AG20443 (cell line): ENCODE results near the gene TACSTD2.
A peak's percentile ranks its signal among the peaks of the same experiment; 100 is the strongest.
"Not testable (repeated sequence)": the region's sequence is repeated elsewhere in the genome, so short reads cannot be mapped to it uniquely, and the experiment has no call there.

Experiments used
- DNase-seq: peaks from one replicate; pipeline ENCODE4 v3.0.0; 2012; ENCODE audit warnings: low spot score, mixed read lengths

The TACSTD2 gene

DNA sequence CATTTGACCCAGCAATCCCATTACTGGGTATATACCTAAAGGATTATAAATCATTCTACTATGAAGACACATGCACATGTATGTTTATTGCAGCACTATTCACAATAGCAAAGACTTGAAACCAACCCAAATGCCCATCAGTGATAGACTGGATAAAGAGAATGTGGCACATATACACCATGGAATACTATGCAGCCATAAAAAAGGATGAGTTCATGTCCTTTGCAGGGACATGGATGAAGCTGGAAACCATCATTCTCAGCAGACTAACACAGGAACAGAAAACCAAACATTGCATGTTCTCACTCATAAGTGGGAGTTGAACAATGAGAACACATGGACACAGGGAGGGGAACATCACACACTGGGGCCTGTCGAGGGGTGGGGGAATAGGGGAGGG lies 13.3 kb downstream of the TACSTD2 start:
- not testable (repeated sequence) for DNase-seq

DNA sequence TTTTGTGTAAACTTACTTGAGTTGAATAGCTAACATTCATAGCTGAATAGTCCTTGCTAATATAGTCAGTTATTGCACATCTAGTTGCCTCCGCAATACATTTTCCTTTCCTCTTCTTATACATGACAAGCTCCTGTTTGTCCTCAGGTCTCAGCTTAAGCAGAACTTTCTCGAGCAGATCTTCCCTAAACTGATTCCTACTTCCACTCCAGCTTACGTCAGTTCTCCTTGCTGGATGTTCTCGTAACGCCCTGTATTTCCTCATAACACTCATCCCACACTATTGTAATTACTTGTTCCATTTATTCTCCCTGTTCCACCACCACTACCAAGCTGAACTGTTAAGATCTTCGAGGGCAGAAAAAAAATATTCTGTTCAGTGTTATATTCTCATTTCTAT lies 15.4 kb downstream of the TACSTD2 start:
- no peak for DNase-seq

DNA sequence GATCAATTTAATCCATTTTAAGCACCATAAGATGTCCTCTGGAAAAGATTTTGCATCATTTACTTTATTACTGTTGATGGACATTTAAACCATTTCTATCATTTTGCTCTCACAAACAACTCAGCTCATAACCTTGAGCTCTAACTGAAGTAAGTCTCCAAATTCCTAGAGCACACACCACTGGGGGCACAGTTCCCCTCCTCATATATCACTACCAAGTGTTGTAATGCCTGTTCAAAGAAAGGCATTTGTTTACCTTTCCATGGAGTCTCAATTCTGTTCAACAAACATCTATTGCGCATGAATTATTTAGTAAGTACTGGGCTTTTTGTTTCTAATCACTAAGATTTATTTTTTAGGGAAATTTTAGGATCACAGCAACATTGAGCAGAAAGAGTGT lies 21.7 kb downstream of the TACSTD2 start:
- no peak for DNase-seq

DNA sequence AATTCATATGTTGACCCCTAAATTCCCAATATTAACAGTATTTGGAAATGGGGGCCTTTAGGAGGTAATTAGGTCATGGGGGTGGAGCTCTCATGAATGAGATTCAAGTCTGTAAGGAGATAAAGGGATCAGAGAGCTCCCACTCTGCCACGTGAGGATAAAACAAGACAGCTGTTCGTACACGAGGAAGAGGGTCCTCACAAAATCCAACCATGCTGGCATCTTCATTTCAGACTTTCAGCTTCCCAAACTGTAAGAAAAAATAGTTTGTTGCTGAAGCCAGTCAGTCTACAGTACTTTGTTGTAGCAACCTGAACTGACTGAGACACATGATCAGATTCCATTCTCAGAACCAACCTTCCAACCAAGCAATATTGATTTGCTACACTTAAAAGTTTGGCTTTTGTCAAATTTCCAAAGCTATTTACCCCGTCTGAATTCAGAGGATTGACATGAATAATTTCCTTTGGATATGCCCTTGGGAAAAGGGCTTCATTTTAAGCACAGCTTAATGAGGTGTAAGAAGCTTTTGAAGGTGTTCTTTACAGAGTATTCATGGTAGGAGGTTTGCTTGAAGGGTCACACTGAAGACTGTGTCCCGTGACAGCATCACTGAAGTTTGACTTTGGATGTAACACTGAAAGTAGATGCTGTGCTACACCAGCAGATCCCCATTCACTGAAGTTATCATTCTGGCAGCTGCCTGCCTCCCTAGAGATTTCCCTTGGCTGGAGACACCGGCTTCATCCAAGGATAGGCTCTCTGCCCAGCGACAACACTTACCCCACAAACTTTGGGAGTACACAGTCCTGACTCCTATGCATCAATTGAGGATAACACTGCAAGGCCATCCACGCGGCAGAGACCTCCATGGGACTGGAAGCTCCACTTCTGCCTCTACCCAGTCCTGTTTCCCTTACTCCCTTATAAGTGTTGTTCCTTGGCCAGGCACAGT lies 25.6 kb downstream of the TACSTD2 start:
- no peak for DNase-seq

DNA sequence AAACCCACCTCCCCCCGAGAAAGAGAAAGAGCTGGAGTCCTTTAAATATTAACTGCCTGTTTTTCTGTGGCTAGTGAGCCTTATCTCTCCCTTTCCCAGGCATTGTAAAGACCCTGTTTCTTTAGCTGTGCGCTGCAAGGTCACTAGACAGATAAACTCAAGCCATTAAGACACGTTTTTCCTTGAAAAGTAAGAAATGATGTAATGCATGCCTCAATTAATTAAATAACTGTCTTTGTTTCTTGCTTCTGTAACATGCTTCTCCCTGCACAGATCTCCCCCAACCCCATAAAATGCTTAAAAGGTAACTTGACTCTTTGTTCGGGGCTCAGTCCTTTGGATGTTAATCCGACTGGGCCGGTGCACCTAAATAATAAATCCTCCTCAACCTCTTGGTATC lies 27.8 kb downstream of the TACSTD2 start:
- DNase-seq: not testable (repeated sequence)

DNA sequence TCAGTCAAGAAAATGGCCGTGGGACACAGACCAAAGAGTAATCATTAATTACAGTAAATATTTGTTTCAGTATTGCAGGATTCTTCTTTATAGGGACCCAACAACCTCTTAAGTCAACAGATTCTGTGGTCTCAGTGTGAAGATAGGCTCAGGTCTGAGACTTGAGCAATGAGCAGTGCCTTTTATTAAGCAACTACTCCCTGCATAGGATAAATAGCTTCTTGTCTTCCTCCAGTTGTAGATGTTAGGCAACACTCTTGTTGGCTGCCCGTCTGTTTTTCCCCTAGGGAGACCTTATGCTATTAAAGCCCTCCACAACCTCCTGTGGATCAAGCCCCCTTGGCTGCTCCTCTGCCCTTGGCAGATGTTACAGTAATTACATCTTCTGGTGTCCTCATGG lies 28.7 kb downstream of the TACSTD2 start:
- no peak for DNase-seq

DNA sequence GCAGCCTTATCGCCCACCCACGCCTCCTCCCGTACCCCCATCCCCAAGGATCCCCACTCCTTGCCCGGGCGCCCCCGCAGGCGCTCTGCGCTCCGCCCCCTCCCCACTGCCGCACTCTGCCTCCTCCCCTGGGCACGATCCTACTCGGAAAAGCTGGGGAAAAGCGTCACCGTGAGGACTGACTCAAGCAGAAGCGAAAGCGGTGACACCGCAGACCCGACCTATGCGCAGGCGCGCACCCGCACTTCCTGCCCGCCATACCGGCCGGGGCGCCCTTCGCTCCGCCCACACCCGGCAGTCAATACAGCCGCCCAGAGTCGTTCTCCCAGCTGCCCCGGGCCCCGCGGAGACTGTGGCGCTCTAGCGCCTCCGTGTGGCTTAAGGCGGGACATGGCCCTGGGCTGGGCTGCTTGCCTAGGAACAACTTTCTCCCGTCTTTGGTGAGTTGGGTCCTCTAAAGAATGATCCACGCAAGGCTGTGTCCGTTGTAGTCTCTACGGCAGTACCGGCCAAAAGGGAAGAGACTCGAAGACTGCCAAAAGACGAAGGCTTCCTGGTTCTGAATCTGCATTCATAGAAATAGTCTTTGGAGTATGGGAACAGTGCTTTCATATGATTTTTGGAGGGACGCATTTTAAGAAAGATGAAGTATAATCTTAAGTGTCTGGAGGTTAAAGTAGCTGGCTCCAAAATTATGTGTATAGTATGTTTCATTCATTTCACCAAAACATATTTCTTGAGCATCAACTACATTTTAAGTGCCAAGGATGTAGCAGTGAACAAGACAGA lies 30.3 kb downstream of the TACSTD2 start, which contains the start of gene OMA1:
Gene OMA1 (minus strand): TSS at position 207 of the 789 bp plus-strand sequence. CDS start 7,432 bp downstream, outside the sequence.
- DNase-seq: peak; percentile 100

DNA sequence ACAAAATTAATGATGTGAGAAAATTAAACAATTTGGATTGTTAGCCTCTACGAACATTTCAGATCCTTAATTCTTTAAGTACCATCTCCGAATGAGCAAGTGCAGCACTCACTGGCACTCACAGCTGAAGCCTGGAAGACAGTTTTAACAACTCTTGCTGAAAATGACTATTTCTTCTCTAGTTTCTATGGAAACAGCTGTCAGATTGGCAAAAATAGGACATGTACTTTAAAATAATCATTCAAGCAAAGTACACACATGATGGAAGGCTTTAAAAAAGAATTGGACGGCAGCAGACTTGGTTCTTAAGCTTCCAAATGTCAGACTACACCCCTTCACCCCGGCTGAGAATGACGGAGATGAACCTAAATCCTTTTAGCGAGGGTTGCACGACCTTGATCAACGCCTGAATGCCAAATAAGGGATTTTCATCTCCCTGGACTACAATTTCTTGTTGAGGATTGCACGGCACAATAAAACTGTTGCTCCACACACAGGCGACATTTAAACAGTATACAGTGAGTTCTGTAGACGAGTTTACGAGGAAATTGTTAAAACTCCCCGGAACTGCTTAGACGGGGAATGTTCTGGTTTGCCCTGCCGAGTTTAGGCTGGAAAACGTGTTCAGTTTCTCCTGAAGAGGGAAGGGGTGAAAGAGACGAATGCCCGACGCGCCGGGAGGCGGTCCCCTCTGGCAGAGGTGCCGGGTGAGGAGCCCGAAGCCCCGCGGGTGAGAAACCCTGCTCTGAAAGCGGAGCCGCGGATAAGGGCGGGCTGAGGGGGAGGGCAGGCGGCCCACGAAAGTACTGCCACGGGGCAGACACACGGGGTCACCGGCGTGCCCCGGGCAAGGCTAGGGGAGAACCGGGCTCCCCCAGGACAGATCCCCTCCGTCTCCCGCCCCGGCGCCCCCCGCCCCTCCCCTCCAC lies 31.2 kb downstream of the TACSTD2 start:
- peak; percentile 84 for DNase-seq

DNA sequence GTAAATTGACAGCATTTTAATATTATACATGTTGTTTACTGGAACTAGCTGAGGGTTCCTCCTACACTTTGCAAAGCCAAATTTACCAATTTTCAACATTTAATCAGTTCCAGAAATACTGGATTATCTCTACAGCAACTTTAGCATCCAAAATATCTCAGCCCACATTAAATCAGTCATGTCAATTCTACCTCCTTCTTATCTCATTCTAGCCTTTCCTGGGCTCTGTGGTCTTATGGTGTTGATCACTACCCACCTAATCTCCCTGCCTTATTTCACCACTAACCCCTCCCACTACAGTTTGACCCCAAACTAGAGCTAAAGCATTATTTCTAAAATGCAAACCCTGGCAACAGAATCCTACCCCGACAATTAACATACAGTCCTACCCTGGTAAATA lies 33.8 kb downstream of the TACSTD2 start:
- DNase-seq: no peak

DNA sequence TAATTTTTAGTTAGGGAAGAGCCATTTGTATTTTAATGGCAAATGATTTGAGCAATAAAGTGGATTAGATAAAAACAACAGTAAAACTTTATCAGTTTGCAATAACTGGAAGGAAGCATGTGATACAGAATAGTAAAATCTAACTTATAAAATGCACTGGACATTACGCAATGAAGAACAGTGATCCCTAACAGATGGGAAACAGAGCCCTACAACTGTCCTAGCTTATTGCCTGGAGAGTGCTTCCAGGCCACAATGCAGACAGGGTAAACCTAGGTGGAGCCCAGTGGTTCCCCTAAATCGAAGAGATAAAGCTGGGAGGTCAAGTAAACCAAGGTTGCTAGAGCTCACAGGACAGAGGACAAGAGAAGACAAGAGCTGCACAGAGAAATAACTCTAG lies 37.5 kb downstream of the TACSTD2 start:
- DNase-seq: no peak

DNA sequence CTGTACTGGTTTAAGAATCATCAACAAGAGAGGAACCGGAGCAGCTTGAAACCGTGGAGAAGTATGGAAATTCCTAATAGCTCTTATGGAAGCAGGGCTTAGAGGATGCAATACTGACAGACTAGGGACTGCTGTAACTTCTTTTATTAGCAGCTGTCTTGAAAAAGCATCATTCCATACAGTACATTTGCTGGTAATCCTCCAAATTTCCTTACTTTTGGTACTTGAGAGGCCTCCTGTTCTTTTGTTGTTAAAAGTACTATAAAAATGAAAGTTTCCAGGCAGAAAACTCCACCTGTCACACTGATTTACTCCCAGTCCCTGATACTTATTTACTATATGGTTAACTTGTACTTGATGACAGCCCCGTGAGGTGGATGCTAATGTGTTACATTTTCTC lies 38.2 kb downstream of the TACSTD2 start:
- DNase-seq: no peak

DNA sequence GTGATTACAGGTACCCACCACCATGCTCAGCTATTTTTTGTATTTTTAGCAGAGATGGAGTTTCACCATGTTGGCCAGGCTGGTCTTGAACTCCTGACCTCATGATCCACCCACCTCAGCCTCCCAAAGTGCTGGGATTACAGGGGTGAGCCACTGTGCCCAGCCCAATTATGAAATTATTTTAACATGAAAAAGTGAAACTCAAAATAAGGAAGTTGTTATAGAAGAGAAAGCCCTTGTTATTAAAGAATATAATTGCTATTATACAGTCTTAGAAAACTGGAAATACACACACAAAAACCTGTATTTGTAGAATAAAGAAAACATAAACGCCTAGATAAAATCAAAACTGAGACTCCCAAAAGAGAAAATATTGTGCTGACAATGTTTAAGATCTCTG lies 45.2 kb downstream of the TACSTD2 start:
- not testable (repeated sequence) for DNase-seq

DNA sequence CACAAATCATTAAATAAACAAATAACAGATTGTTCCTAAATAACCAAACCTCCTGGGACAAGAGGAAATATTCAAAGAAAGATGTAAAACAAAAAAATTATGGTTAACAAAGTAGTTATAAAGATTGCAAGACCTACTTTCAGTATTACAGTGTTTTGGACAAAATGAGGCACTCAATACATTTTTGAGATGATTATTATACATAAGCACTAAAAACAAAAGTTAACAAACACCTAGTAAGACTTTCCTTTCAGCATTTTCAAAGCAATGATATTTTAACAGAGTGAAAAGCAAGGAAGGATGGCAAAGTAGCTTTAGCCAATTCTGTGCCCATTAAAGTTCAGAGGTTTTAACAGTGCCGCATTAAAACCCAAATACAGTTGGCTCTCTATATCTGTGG lies 47.8 kb downstream of the TACSTD2 start:
- DNase-seq: no peak

DNA sequence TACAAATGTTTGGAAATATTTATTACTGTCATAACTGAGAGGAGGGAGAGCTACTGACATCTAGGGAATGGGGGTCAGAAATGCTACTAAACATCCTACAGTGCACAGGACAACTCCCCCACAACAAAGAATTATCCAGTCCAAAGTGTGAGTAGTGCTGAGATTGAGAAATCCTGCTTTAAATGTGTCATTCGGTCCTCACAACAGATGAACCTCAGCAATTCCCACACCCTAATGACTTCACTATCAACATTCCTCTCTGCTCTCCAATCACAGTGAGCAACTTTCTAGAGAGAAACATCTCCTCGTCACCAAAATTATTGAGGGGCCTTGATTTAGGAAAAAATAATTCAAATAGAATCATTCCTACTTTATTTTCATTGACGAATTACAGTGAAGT lies 48.5 kb downstream of the TACSTD2 start:
- peak; percentile 77 for DNase-seq
